T-helper 2 cell treated with Interferon-gamma antibody and Interleukin-4, amounts not matched to agents 5 μg/mL and 100 μg/mL, for 36 hours (primary cell): ENCODE data around the gene TMEM86B.

Experiments used
- DNase-seq: peaks from one replicate; pipeline ENCODE4 v3.0.0; 2021; ENCODE audit warnings: low spot score
- H3K27ac Mint-ChIP-seq: one replicate; pipeline ENCODE4 v1.8.0; 2021; ENCODE audit warnings: mild to moderate bottlenecking, mixed read lengths
- H3K27me3 Mint-ChIP-seq: one replicate; pipeline ENCODE4 v1.8.0; 2021; ENCODE audit warnings: low read depth, mixed read lengths
- H3K36me3 Mint-ChIP-seq: one replicate; pipeline ENCODE4 v1.8.0; 2021; ENCODE audit warnings: low read depth, mixed read lengths
- H3K4me1 Mint-ChIP-seq: one replicate; pipeline ENCODE4 v1.8.0; 2021; ENCODE audit warnings: low read depth, mixed read lengths
- H3K4me3 Mint-ChIP-seq: one replicate; pipeline ENCODE4 v1.8.0; 2022; ENCODE audit warnings: mild to moderate bottlenecking, moderate library complexity, mixed read lengths
- H3K9me3 Mint-ChIP-seq: one replicate; pipeline ENCODE4 v1.8.0; 2021; ENCODE audit warnings: mixed read lengths

The TMEM86B gene, protein sequence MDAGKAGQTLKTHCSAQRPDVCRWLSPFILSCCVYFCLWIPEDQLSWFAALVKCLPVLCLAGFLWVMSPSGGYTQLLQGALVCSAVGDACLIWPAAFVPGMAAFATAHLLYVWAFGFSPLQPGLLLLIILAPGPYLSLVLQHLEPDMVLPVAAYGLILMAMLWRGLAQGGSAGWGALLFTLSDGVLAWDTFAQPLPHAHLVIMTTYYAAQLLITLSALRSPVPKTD

DNA sequence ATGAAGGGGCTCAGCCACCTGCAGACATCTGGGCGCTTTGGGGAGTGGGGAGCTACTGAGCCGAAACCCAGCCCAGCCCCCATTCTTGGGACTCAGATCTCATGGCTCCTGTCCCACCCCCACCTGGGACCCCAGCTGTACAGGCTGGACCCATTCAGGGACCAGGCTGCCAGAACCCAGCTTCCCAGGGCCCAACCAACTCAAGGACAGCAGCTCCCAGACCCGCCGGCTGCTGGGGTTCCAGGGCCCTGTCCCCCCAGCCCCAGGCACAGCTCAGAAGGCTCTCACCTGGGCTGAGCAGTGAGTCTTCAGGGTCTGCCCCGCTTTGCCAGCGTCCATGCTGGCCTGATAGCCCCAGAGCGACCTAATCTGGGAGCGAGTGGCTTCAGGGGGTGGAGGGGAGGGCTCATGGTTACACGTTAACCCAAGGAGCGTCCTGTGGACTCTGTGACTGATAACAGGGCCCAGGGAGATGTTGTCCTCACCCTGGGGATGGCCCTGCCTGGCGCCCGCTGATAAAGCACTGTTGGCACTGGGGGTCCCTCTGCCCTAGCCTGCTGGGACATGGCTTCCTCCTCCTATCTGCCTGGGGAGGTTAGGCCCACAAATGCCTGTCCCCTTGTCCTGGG lies at the start of gene TMEM86B:
Gene TMEM86B (minus strand): TSS at position 361 of the 629 bp plus-strand sequence. CDS start 22 bp downstream, at position 339.
- no peaks in the 10 kb centered on the region for H3K9me3 Mint-ChIP-seq
- no peaks in the 10 kb centered on the region for H3K4me1 Mint-ChIP-seq
- H3K27ac Mint-ChIP-seq = no peak within 1 kb of the TSS
- peaks cover 42% of the 10 kb centered on the region for H3K36me3 Mint-ChIP-seq
- no peaks in the 10 kb centered on the region for H3K27me3 Mint-ChIP-seq
- no peak for DNase-seq
- H3K4me3 Mint-ChIP-seq = no peak within 1 kb of the TSS

DNA sequence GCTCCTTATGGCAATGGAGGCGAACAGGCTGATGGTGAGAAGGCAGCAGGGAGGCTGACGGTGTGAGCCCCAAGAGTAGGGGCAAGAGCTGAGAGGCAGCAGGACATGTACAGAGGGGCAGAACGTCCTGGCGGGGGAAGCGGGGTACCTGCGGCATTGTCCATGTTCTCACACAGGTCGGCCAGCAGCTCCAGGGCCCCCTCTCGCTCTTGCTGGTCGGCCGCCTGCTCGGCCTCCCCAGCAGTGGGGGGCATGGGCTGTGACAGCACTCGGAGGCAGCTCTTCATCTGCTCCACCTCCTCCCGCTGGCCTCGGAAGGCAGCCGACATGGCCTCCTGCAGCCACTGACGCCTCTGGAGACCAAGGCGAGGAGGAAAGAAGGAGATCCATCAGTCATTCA lies 48.9 kb upstream of the TMEM86B start:
- Mint-ChIP-seq H3K4me3 (peak overlapping the region; percentile 7), H3K9me3 (no peaks in the 10 kb centered on the region), H3K27ac (peak overlapping the region; percentile 20)

DNA sequence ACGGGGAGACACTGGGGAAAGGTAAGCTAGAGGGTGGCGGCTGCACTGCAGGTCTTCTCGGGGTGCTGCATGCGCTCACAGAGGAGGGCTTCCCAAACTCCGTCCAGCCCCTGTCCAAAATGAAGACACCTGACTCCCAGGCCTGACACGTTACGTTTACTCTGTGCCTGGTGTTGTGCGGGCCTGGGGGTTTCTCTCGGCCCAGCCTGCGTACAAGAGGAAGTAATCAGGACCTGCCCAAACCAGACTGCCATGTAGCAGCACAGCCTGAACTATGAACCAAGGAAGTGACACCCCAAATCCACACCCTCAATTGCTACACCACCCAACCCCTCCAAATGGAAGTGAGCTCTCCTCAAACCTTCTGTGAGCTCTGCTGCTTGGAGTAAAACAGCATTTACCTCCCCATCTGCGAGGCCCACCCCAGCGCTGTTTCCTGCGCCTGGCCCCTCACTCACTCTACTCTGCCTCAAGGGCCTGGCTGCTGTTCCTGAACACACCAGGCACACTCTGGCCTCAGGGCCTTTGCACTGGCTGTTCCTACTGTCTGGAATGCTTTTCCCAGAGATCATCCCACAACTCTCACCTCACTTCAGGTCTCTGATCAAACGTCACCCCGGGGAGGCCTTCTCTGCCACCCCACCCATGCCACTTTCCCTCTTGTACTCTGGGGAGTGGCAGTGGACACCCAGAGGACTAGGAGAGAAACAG lies 48.3 kb upstream of the TMEM86B start:
- H3K27ac Mint-ChIP-seq = peak overlapping the region; percentile 41
- H3K4me3 Mint-ChIP-seq = no peak overlapping the region
- peaks cover 24% of the 10 kb centered on the region for H3K4me1 Mint-ChIP-seq
- no peaks in the 10 kb centered on the region for H3K9me3 Mint-ChIP-seq
- no peaks in the 10 kb centered on the region for H3K27me3 Mint-ChIP-seq
- no peak for DNase-seq
- H3K36me3 Mint-ChIP-seq = peaks cover 13% of the 10 kb centered on the region

More for the DNA sequence above, 48.9 kb upstream of the TMEM86B start:
- peaks cover 8% of the 10 kb centered on the region for H3K36me3 Mint-ChIP-seq
- H3K4me1 Mint-ChIP-seq = peaks cover 24% of the 10 kb centered on the region
- DNase-seq = no peak
- no peaks in the 10 kb centered on the region for H3K27me3 Mint-ChIP-seq

DNA sequence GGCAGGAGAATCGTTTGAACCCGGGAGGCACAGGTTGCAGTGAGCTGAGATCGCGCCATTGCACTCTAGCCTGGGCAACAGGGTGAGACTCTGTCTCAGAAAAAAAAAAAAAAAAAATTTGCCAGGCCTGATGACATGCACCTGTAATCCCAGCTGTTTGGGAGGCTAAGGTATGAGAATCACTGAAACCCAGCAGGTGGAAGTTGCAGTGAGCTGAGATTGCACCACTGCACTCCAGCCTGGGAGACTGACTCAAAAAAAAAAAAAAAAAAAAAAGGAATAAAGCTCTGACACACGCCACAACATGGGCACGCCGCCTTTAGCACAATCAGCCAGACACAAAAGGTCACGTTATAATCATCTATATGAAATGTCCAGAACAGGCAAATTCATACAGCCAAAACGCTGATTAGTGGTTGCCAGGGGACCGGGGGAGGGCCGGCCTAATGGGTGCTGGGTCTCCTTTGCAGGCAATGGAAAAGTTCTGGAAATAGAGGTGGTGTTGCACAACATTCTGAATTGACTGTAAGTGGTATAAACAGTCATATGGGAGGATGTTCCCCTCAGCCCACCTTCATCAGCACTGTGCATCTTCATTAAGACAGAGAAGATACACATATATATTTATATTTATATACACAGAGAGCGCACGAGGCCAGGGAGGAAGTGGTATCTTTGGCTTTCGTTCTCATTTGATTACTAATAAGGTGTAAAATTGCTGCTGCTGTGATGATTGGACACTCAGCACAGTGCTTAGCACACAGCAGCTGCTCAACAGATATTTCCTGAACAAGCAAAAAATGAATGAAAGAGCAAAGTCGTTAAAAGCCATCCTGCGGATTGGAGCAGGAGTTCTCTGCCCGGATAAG lies 47.5 kb upstream of the TMEM86B start:
- Mint-ChIP-seq H3K4me3 (no peak overlapping the region), H3K4me1 (peaks cover 20% of the 10 kb centered on the region), H3K27me3 (no peaks in the 10 kb centered on the region), H3K27ac (peak overlapping the region; percentile 41), H3K36me3 (peaks cover 13% of the 10 kb centered on the region), H3K9me3 (no peaks in the 10 kb centered on the region)
- DNase-seq = no peak

DNA sequence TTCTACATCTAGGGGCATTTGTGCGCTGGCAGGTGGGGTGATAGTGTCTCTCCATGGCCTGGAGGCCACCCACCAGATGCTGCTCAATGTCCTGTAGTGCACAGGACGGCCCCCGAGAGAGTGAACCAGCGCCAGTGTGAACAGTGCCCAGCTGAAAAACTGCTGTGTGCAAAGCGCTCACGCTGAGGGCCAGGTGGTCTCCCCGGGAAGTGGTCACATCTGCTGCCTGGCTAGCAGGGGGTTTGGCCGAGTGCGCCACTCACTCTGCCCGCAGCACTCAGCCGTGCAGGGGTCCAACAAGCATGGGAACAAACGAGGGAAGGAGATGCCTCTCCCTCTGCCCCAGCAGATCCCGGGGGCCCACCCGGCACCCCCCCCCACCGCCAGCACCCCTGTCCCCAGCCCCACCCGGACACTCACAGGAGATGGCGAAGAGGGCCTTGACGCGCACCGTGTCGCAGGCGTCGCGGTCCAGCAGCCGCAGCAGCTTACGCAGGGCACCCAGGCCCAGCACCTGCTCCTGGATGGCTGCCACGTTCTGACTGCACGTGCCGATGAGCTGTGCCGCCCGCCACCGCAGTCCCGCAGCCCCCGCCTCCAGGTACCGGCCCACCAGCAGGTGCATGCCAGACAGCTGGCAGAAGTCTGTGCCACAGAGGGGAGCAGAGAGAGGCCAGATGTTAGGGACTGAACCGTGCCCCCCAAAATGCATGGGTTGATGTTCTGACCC lies 45.6 kb upstream of the TMEM86B start:
- H3K4me1 Mint-ChIP-seq = peaks cover 7% of the 10 kb centered on the region
- no peak for DNase-seq
- H3K4me3 Mint-ChIP-seq = no peak overlapping the region
- no peaks in the 10 kb centered on the region for H3K9me3 Mint-ChIP-seq
- peaks cover 12% of the 10 kb centered on the region for H3K36me3 Mint-ChIP-seq
- no peaks in the 10 kb centered on the region for H3K27me3 Mint-ChIP-seq
- no peak overlapping the region for H3K27ac Mint-ChIP-seq

DNA sequence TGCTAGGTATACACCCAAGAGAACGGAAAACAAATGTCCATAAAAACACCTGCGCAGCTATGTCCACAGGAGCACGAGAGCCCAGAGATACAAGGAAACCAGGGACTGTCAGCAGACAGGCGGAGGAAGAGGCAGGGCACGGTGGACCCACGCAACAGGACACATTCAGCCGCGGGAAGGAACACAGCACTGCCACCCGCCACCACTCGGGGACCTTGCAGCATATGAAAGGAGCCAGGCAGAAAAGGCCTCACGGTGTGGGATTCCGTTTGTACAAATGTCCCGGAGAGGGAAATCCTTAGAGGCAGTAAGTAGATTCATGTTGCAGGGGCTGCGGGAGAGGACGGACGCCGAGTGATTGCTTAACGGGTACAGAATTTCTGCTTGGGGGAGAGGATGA lies 43.6 kb upstream of the TMEM86B start:
- H3K27me3 Mint-ChIP-seq = no peaks in the 10 kb centered on the region
- no peak for DNase-seq
- H3K4me1 Mint-ChIP-seq = peaks cover 4% of the 10 kb centered on the region
- peaks cover 14% of the 10 kb centered on the region for H3K36me3 Mint-ChIP-seq
- no peaks in the 10 kb centered on the region for H3K9me3 Mint-ChIP-seq
- H3K27ac Mint-ChIP-seq = no peak overlapping the region
- no peak overlapping the region for H3K4me3 Mint-ChIP-seq

DNA sequence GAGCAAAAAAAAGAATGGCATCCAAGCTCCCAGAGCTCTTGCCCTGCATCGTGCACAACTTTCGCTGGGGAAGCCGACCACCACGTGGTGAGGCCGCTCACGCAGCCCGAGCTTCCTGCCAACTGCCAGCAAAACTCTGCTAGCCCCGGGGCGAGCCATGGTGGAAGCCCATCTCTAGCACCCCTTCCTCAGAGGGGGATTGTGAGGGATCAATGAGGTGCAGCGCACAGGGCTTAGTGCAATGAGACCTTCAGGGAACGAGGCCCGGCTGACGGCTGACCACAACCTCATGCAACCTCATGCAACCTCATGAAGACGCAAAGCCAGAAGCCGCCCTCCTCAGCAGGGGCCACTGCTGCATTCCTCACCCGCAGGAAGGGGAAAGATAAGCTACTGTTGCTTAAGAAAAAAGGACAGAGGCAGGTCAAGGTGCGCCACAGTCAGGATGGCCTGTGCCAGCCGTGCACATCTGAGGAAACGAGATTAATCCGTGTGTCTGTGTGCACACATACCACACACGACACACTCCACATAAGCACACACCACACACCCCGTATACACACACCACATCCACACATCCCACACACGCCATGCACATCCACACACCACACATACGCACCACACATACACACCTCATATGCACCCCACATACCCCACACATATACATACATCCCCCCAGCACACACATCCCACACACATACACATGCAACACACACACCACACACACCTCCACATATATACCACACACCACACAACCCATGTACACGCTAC lies 41.8 kb upstream of the TMEM86B start:
- no peak for DNase-seq

DNA sequence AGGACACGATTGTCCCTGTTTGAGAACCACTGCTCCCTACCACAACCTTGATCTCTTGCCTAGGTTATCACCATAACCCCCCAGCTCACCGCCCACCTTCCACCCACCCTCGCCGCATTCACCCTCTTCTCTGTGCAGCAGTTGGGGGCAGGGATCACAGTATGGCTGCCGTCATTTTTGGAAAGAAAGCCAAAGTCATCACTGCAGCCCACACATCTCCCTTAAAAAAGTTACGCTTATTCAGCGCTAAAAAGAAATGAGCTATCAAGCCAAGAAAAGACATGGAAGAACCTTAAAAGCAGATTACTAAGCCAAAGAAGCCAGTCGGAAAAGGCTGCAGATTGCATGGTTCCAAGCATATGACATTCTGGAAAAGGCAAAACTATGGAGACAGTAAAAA lies 40.7 kb upstream of the TMEM86B start:
- no peak overlapping the region for H3K4me3 Mint-ChIP-seq
- peaks cover 18% of the 10 kb centered on the region for H3K36me3 Mint-ChIP-seq
- no peaks in the 10 kb centered on the region for H3K4me1 Mint-ChIP-seq
- H3K27me3 Mint-ChIP-seq = no peaks in the 10 kb centered on the region
- DNase-seq = no peak
- peaks cover 8% of the 10 kb centered on the region for H3K9me3 Mint-ChIP-seq
- no peak overlapping the region for H3K27ac Mint-ChIP-seq

More for the DNA sequence above, 41.8 kb upstream of the TMEM86B start:
- Mint-ChIP-seq H3K4me3 (no peak overlapping the region), H3K9me3 (peaks cover 8% of the 10 kb centered on the region), H3K4me1 (no peaks in the 10 kb centered on the region), H3K27ac (no peak overlapping the region), H3K36me3 (peaks cover 18% of the 10 kb centered on the region), H3K27me3 (no peaks in the 10 kb centered on the region)

DNA sequence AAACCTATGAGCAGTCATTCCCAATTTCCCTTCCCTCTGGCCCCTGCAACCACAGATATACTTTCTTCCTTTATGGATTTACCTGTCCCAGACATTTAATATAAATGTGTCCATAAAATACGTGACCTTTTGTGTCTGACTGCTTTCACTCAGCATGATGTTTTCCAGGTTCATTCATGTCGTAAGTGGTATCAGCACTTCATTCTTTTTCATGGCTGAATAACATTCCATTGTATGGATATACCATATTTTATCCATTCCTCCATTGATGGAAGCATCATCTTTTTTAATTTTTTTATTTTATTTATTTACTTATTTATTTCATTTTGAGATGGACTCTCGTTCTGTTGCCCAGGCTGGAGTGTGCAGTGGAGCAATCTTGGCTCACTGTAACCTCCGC lies 38.3 kb upstream of the TMEM86B start:
- peaks cover 8% of the 10 kb centered on the region for H3K9me3 Mint-ChIP-seq
- DNase-seq = no peak
- H3K4me3 Mint-ChIP-seq = no peak overlapping the region
- H3K4me1 Mint-ChIP-seq = no peaks in the 10 kb centered on the region
- no peaks in the 10 kb centered on the region for H3K27me3 Mint-ChIP-seq
- peaks cover 13% of the 10 kb centered on the region for H3K36me3 Mint-ChIP-seq
- no peak overlapping the region for H3K27ac Mint-ChIP-seq

DNA sequence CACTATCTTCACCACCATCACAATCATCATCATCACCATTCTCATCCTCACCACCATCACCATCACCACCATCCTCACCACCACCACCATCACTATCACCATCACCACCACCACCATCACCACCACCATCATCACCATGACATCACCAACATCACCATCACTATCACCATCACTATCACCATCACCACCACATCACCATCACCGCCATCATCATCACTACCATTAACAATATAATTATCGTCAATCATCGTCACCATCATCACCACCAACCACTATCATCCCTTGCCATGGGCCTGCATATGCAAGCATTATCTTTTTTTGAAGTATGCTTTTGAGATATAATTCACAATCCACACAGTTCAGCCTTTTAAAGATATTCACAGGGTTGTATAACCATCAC lies 37.8 kb upstream of the TMEM86B start:
- Mint-ChIP-seq H3K4me1 (no peaks in the 10 kb centered on the region), H3K27ac (peak overlapping the region; percentile 21), H3K27me3 (no peaks in the 10 kb centered on the region), H3K4me3 (no peak overlapping the region), H3K36me3 (peaks cover 13% of the 10 kb centered on the region), H3K9me3 (peaks cover 8% of the 10 kb centered on the region)
- DNase-seq = no peak

DNA sequence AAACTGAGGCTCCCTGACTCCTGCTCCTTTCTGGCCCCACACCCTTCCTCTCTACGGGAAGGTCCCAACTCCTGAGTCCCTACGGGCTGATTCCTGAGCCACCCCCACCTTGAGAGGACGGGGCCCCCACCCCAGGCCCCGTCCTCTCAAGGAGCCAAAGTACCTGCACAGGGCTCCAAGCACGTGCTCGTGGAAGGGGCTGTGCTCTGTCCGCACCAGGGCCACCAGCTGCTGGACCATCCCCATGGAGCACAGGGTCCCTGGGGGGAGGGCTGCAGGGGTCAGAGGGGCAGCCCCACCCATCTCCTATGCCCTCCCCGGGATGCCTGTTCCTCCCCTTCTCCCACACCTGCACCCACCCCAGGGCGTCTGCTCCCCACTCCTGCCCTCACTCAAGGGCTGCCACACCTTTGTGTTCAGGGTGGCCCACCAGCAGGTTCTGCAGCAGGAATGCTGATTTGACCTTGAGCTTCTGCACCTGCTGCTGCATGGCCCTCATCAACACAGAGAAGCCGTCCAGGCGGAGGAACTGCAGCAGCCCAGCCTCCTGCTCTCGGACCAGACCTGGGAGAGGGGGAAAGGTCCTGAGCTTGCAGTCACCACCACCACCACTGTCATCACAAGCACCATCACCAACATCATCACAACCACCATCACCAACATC lies 37.3 kb upstream of the TMEM86B start:
- Mint-ChIP-seq H3K4me3 (no peak overlapping the region), H3K4me1 (no peaks in the 10 kb centered on the region), H3K27ac (no peak overlapping the region), H3K9me3 (peaks cover 8% of the 10 kb centered on the region), H3K27me3 (no peaks in the 10 kb centered on the region), H3K36me3 (peaks cover 13% of the 10 kb centered on the region)
- DNase-seq = no peak

DNA sequence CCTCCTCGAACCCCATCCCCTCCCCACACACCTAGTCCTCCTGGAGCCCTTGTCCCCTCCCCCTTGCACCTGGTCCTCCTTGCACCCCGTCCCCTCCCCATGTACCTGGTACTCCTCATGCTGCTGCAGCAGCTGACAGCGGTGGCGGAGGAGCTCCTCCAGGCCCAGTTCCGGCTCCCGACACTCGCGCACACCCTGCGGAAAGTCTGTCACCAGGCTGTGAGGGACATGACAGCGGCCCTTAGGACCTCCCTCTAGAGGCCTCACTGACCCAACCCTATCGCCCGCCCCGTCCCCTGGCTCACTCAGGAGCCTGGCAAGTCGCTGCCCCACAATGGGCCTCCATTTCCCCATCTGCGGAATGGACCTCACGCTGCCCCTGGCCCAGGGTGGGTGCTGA lies 36.6 kb upstream of the TMEM86B start:
- no peak overlapping the region for H3K4me3 Mint-ChIP-seq
- peaks cover 11% of the 10 kb centered on the region for H3K36me3 Mint-ChIP-seq
- peaks cover 8% of the 10 kb centered on the region for H3K9me3 Mint-ChIP-seq
- H3K27ac Mint-ChIP-seq = no peak overlapping the region
- H3K27me3 Mint-ChIP-seq = no peaks in the 10 kb centered on the region
- no peak for DNase-seq
- H3K4me1 Mint-ChIP-seq = peaks cover 5% of the 10 kb centered on the region
